B cell (primary cell): ENCODE results near the gene MAEA. TPM values are rescaled to one million over a fixed set of nuclear protein-coding genes. Genes with fewer than 3 reads are reported as not detected.

Source experiments
- ATAC-seq: fragments of 200-7000 bp; cut with Tn5 transposase; one replicate; pipeline ENCODE4 v1.10.0; 2021; ENCODE audit warnings: low read depth, mild to moderate bottlenecking, moderate number of reproducible peaks, moderate library complexity
- CTCF ChIA-PET: fragments of 350-600 bp; sonication (Branson Sonifier 250); formaldehyde crosslinking; loops from one replicate; lab custom pipeline; 2021; ENCODE audit warnings: antibody characterized with exemption, inconsistent platforms; lab: Charles Lee
- POLR2A ChIA-PET: fragments of 350-600 bp; sonication (Branson Sonifier 250); formaldehyde crosslinking; loops from one replicate; lab custom pipeline; 2021; ENCODE audit warnings: antibody characterized with exemption; lab: Charles Lee
- DNase-seq: peaks from one replicate; pipeline ENCODE4 v3.0.0; 2013
- H2AFZ ChIP-seq: 2 replicates; pipeline ENCODE4 v1.6.1; 2012; ENCODE audit warnings: mild to moderate bottlenecking, low read depth, low read length; ENCODE audit not compliant: insufficient read depth, poor library complexity, severe bottlenecking
- H3K27ac ChIP-seq, 2 donors: 1 replicate in 1 of 2; 2 replicates in 1 of 2; pipeline ENCODE4 v1.5.1; 2012 to 2013; ENCODE audit warnings: low read length in 2 of 2, mild to moderate bottlenecking in 2 of 2, moderate library complexity in 1 of 2
- H3K27me3 ChIP-seq, 4 experiments: fragments of 200-600 bp in 1 of 4; sonication (generic) in 1 of 4; replicated peaks in 1 of 4; 1 replicate in 2 of 4; 2 replicates in 2 of 4; pipeline versions ENCODE4 v1.6.1 to v1.7.0; 2013 to 2016; ENCODE audit warnings: low read length in 3 of 4, mild to moderate bottlenecking in 2 of 4, mixed read lengths in 1 of 4, moderate library complexity in 1 of 4; ENCODE audit not compliant: insufficient read depth in 4 of 4, control insufficient read depth in 3 of 4; ENCODE audit errors: control extremely low read depth in 1 of 4
- H3K36me3 ChIP-seq, 2 experiments: replicated peaks in 1 of 2; 1 replicate in 1 of 2; 2 replicates in 1 of 2; pipeline versions ENCODE4 v1.6.1 to v1.7.1; 2013; ENCODE audit warnings: low read length in 1 of 2; ENCODE audit not compliant: insufficient read depth in 2 of 2, control insufficient read depth in 1 of 2; ENCODE audit errors: control extremely low read depth in 1 of 2, extremely low read depth in 1 of 2
- H3K4me1 ChIP-seq, 2 donors: fragments of 200-600 bp in 1 of 2; sonication (generic) in 1 of 2; 1 replicate in 1 of 2; 2 replicates in 1 of 2; pipeline versions ENCODE4 v1.5.1 to v1.6.1; 2013 to 2017; ENCODE audit warnings: low read length in 2 of 2; ENCODE audit not compliant: control insufficient read depth in 2 of 2, insufficient read depth in 2 of 2
- H3K4me2 ChIP-seq: replicated peaks from 2 replicates; pipeline ENCODE3; 2012; ENCODE audit warnings: mild to moderate bottlenecking, low read depth, low read length; ENCODE audit not compliant: poor library complexity, severe bottlenecking
- H3K4me3 ChIP-seq, 5 experiments: fragments of 200-600 bp in 1 of 5; sonication (generic) in 1 of 5; 1 replicate in 3 of 5; 2 replicates in 2 of 5; pipeline versions ENCODE4 v1.5.1 to v1.7.0; 2011 to 2016; ENCODE audit warnings: low read length in 4 of 5, mild to moderate bottlenecking in 4 of 5, low read depth in 2 of 5, control low read depth in 1 of 5, moderate library complexity in 1 of 5; ENCODE audit not compliant: insufficient read depth in 1 of 5; ENCODE audit errors: control extremely low read depth in 1 of 5, extremely low read depth in 1 of 5
- H3K79me2 ChIP-seq: fragments of 200-600 bp; sonication (generic); one replicate; pipeline ENCODE4 v1.6.0; 2016; ENCODE audit warnings: low read length; ENCODE audit not compliant: control insufficient read depth, insufficient read depth
- H3K9ac ChIP-seq: fragments of 200-600 bp; sonication (generic); 2 replicates; pipeline ENCODE4 v1.6.1; 2017; ENCODE audit warnings: mild to moderate bottlenecking, low read length, moderate library complexity
- H3K9me3 ChIP-seq, 3 donors: one replicate each; pipeline versions ENCODE4 v1.6.1 to v1.7.1; 2013; ENCODE audit warnings: low read length in 2 of 3; ENCODE audit not compliant: control insufficient read depth in 2 of 3, insufficient read depth in 1 of 3; ENCODE audit errors: control extremely low read depth in 1 of 3
- H4K20me1 ChIP-seq: 2 replicates; pipeline ENCODE4 v1.6.0; 2012; ENCODE audit warnings: mild to moderate bottlenecking, low read length; ENCODE audit not compliant: insufficient read depth, control insufficient read depth, poor library complexity, severe bottlenecking
- H3K27ac Mint-ChIP-seq: one replicate; pipeline ENCODE4 v1.8.0; 2021; ENCODE audit warnings: mixed read lengths
- H3K27me3 Mint-ChIP-seq: one replicate; pipeline ENCODE4 v1.8.0; 2021; ENCODE audit warnings: mixed read lengths
- H3K4me1 Mint-ChIP-seq: one replicate; pipeline ENCODE4 v1.8.0; 2021; ENCODE audit warnings: mixed read lengths
- H3K4me3 Mint-ChIP-seq: one replicate; pipeline ENCODE4 v1.8.0; 2021; ENCODE audit warnings: mixed read lengths
- H3K9me3 Mint-ChIP-seq: one replicate; pipeline ENCODE4 v1.8.0; 2022; ENCODE audit warnings: mixed read lengths; ENCODE audit not compliant: insufficient read depth
- CTCF ChIP-seq: fragments of 200-600 bp; IDR thresholded peaks from one replicate; pipeline ENCODE4 v1.8.0; 2022; ENCODE audit warnings: antibody characterized with exemption, mild to moderate bottlenecking
- EZH2 ChIP-seq: IDR thresholded peaks from 2 replicates; pipeline ENCODE4 v1.6.1; 2012; ENCODE audit warnings: borderline replicate concordance, low read depth, mild to moderate bottlenecking, moderate library complexity, low read length; ENCODE audit not compliant: insufficient read depth, poor library complexity, severe bottlenecking
- WGBS: methylation state at CpG from one replicate; pipeline ENCODE4 v1.1.5; 2013; ENCODE audit warnings: missing lambda C conversion rate; ENCODE audit not compliant: insufficient coverage; 5-methylcytosine and 5-hydroxymethylcytosine counted together
- intact Hi-C: fragments of 100-400 bp; cut with micrococcal nuclease; formaldehyde crosslinking; loops from one replicate; pipeline ENCODE4 v1.10.0; 2022
- polyA plus RNA-seq: library from polyadenylated mRNA; depleted of rRNA; stranded (reverse); fragments of >200 nt; gene quantifications from 2 replicates; pipeline ENCODE4 v1.2.3, GENCODE V29; 2012
- total RNA-seq, 2 donors: library from RNA; stranded (reverse); fragments of 120-200 nt in 1 of 2; gene quantifications; 1 replicate in 1 of 2; 2 replicates in 1 of 2; pipeline versions ENCODE4 v1.2.3 to v1.2.4, GENCODE V29; 2013 to 2022

The MAEA gene
- total and polyA plus RNA-seq, 2 donors (not counting 1 experiment from before 2014, with no cell fraction given) = 106 to 107 TPM

- CTCF ChIA-PET = no interaction called here
- peaks cover 42% of the 10 kb centered on the region for H3K4me1 Mint-ChIP-seq
Observed at GRCh38 chr4:1240721-1241465, 48.8 kb upstream of the MAEA start.

More at GRCh38 chr4:1240721-1241465, 48.8 kb upstream of the MAEA start:
- H3K4me1 ChIP-seq = peaks cover 28 to 33% of the 10 kb centered on the region in 2 donors
- H3K27ac Mint-ChIP-seq = no peak overlapping the region
- no peak overlapping the region for H2AFZ ChIP-seq
- H3K4me2 ChIP-seq = no peak overlapping the region
- H4K20me1 ChIP-seq = peaks cover 98% of the 10 kb centered on the region
- TF ChIP-seq EZH2 = no peak
- TF ChIP-seq CTCF = no peak
- H3K9ac ChIP-seq = no peak overlapping the region
- intact Hi-C loops = no loop called here
- peaks cover 86% of the 10 kb centered on the region for H3K79me2 ChIP-seq
- POLR2A ChIA-PET = no interaction called here
- H3K27me3 ChIP-seq = no peaks in the 10 kb centered on the region
- ATAC-seq = no peak
- H3K4me3 ChIP-seq = no peak overlapping the region
- no peaks in the 10 kb centered on the region for H3K27me3 Mint-ChIP-seq
- DNase-seq = no peak
- no peaks in the 10 kb centered on the region for H3K9me3 ChIP-seq
- H3K9me3 Mint-ChIP-seq = no peaks in the 10 kb centered on the region
- no peak overlapping the region for H3K27ac ChIP-seq
- no peak overlapping the region for H3K4me3 Mint-ChIP-seq
- WGBS = 88% methylated on average over 37 of the region's 37 CpGs
- peaks cover 0 to 34% of the 10 kb centered on the region in 2 experiments for H3K36me3 ChIP-seq
